SU-DHL-6 (cell line): ENCODE measurements around the gene ZNF606.

ENCODE experiments used
- H2AFZ ChIP-seq: fragments of 200-600 bp; sonication (generic); 2 replicates; pipeline ENCODE4 v1.6.1; 2014; ENCODE audit warnings: low read depth, mild to moderate bottlenecking, moderate library complexity, mixed read lengths, antibody characterized with exemption, low read length; ENCODE audit not compliant: severe bottlenecking
- H3F3A ChIP-seq: fragments of 200-600 bp; shearing (Covaris generic); 2 replicates; pipeline ENCODE4 v1.6.0; 2016; ENCODE audit warnings: antibody characterized with exemption, mild to moderate bottlenecking; ENCODE audit not compliant: insufficient read depth
- H3K27ac ChIP-seq: fragments of 200-600 bp; sonication (generic); 2 replicates; pipeline ENCODE4 v1.5.1; 2016; ENCODE audit warnings: low read depth, mild to moderate bottlenecking, low read length, moderate library complexity, mixed read lengths
- H3K27me3 ChIP-seq: fragments of 200-600 bp; sonication (generic), shearing (Covaris generic); 2 replicates; pipeline ENCODE4 v1.6.0; 2014; ENCODE audit warnings: mild to moderate bottlenecking, low read length
- H3K36me3 ChIP-seq: fragments of 200-600 bp; sonication (generic); 2 replicates; pipeline ENCODE4 v1.6.1; 2014; ENCODE audit warnings: mild to moderate bottlenecking, low read length, mixed read lengths
- H3K4me2 ChIP-seq: fragments of 300-600, 200-600 bp; shearing (Covaris generic), sonication (generic); 2 replicates; pipeline ENCODE4 v1.6.0; 2014; ENCODE audit warnings: low read length, low read depth, mild to moderate bottlenecking; ENCODE audit not compliant: poor library complexity, severe bottlenecking
- H3K4me3 ChIP-seq: fragments of 200-600 bp; sonication (generic); 2 replicates; pipeline ENCODE4 v1.5.1; 2014; ENCODE audit warnings: antibody characterized with exemption, low read length, mild to moderate bottlenecking, mixed read lengths; ENCODE audit not compliant: insufficient read depth, poor library complexity, severe bottlenecking
- H3K79me2 ChIP-seq: fragments of 200-600 bp; sonication (generic); 2 replicates; pipeline ENCODE4 v1.6.1; 2014; ENCODE audit warnings: mild to moderate bottlenecking, low read length, moderate library complexity; ENCODE audit not compliant: insufficient read depth
- H3K9ac ChIP-seq: fragments of 200-600 bp; sonication (generic); 2 replicates; pipeline ENCODE4 v1.7.0; 2014; ENCODE audit warnings: mild to moderate bottlenecking, low read length
- H3K9me2 ChIP-seq: fragments of 200-600 bp; sonication (generic); replicated peaks from 2 replicates; pipeline ENCODE4 v1.6.1; 2014; ENCODE audit warnings: low read length; ENCODE audit not compliant: insufficient read depth
- H3K9me3 ChIP-seq: fragments of 200-600 bp; sonication (generic); 2 replicates; pipeline ENCODE4 v1.6.1; 2014; ENCODE audit warnings: low read length, mixed read lengths; ENCODE audit not compliant: insufficient read depth
- H4K20me1 ChIP-seq: fragments of 200-600 bp; sonication (generic); 2 replicates; pipeline ENCODE4 v1.6.1; 2014; ENCODE audit warnings: low read depth, mild to moderate bottlenecking, antibody characterized with exemption, low read length, moderate library complexity, mixed read lengths
- CTCF ChIP-seq: fragments of 200-600 bp; sonication (generic); IDR thresholded peaks from one replicate; pipeline ENCODE4 v1.5.1; 2017; ENCODE audit warnings: antibody characterized with exemption, mild to moderate bottlenecking, low read length, moderate library complexity; ENCODE audit not compliant: insufficient read depth, poor library complexity, severe bottlenecking
- EZH2phosphoT487 ChIP-seq: fragments of 200-600 bp; sonication (generic), shearing (Covaris generic); conservative IDR thresholded peaks from 2 replicates; pipeline ENCODE4 v1.6.1; 2018; ENCODE audit warnings: mild to moderate bottlenecking, antibody characterized with exemption, low read length, moderate library complexity, mixed read lengths

The ZNF606 gene

GRCh38 chr19:58007285-58007684 lies 4.7 kb upstream of the ZNF606 start:
- H3K9ac ChIP-seq, result no peak overlapping the region
- H2AFZ ChIP-seq, result no peak overlapping the region
- no peaks in the 10 kb centered on the region for H4K20me1 ChIP-seq
- H3K4me3 ChIP-seq, result no peak overlapping the region
- H3K27me3 ChIP-seq, result no peaks in the 10 kb centered on the region
- no peaks in the 10 kb centered on the region for H3F3A ChIP-seq
- no peak overlapping the region for H3K4me2 ChIP-seq
- no peaks in the 10 kb centered on the region for H3K36me3 ChIP-seq
- H3K9me3 ChIP-seq, result no peaks in the 10 kb centered on the region; the same call in 1 of the 2 replicates
- H3K27ac ChIP-seq, result no peak overlapping the region
- no peak for TF ChIP-seq CTCF
- no peak for TF ChIP-seq EZH2phosphoT487
- no peaks in the 10 kb centered on the region for H3K9me2 ChIP-seq
- no peaks in the 10 kb centered on the region for H3K79me2 ChIP-seq

- no peak overlapping the region for H3K9ac ChIP-seq
- H3K4me2 ChIP-seq, result no peak overlapping the region
- no peak overlapping the region for H3K27ac ChIP-seq
- H2AFZ ChIP-seq, result no peak overlapping the region
- no peaks in the 10 kb centered on the region for H3K36me3 ChIP-seq
- H3F3A ChIP-seq, result no peaks in the 10 kb centered on the region
- no peaks in the 10 kb centered on the region for H4K20me1 ChIP-seq
- H3K9me3 ChIP-seq, result no peaks in the 10 kb centered on the region; the same call in 1 of the 2 replicates
- H3K4me3 ChIP-seq, result no peak overlapping the region
- no peaks in the 10 kb centered on the region for H3K9me2 ChIP-seq
- no peaks in the 10 kb centered on the region for H3K79me2 ChIP-seq
- no peaks in the 10 kb centered on the region for H3K27me3 ChIP-seq
- TF ChIP-seq EZH2phosphoT487, result no peak
- no peak for TF ChIP-seq CTCF
These were observed 681 bp upstream of the ZNF606 start for GRCh38 chr19:58003174-58003828.

- no peaks in the 10 kb centered on the region for H3K79me2 ChIP-seq
- TF ChIP-seq CTCF (no peak), EZH2phosphoT487 (no peak)
- no peak overlapping the region for H3K9ac ChIP-seq
- H4K20me1 ChIP-seq, result no peaks in the 10 kb centered on the region
- no peak overlapping the region for H3K4me2 ChIP-seq
- H3K36me3 ChIP-seq, result no peaks in the 10 kb centered on the region
- no peaks in the 10 kb centered on the region for H3K27me3 ChIP-seq
- no peak overlapping the region for H3K27ac ChIP-seq
- H3F3A ChIP-seq, result no peaks in the 10 kb centered on the region
- H3K4me3 ChIP-seq, result no peak overlapping the region
- H3K9me2 ChIP-seq, result no peaks in the 10 kb centered on the region
- H3K9me3 ChIP-seq, result no peaks in the 10 kb centered on the region; the same call in 1 of the 2 replicates
- no peak overlapping the region for H2AFZ ChIP-seq
These were observed 688 bp downstream of the ZNF606 start for GRCh38 chr19:58001895-58002369.
